Epithelial cell of proximal tubule (primary cell): Measurements from ENCODE around the gene MPZL1. TPM values are rescaled to one million over a fixed set of nuclear protein-coding genes. Genes with fewer than 3 reads are reported as not detected.

Experiments used
- DNase-seq: peaks from one replicate; pipeline ENCODE4 v3.0.0-alpha.2; 2011; ENCODE audit warnings: low read depth
- H3K4me3 ChIP-seq: 2 replicates; pipeline ENCODE4 v1.5.1; 2011; ENCODE audit warnings: low read depth, mild to moderate bottlenecking, low read length
- total RNA-seq: library from RNA; depleted of rRNA; stranded (reverse); fragments of >200 nt; gene quantifications from 2 replicates; pipeline ENCODE4 v1.2.3, GENCODE V29; 2015
- TF ChIP-seq, protein P1 (sequence below): conservative IDR thresholded peaks from 2 replicates; pipeline ENCODE4 v1.5.1; 2012; ENCODE audit warnings: low read depth, mild to moderate bottlenecking, low read length

MPZL1 gene
- total RNA-seq, 1 donor from 2014 or later, result 43.0 TPM

DNA sequence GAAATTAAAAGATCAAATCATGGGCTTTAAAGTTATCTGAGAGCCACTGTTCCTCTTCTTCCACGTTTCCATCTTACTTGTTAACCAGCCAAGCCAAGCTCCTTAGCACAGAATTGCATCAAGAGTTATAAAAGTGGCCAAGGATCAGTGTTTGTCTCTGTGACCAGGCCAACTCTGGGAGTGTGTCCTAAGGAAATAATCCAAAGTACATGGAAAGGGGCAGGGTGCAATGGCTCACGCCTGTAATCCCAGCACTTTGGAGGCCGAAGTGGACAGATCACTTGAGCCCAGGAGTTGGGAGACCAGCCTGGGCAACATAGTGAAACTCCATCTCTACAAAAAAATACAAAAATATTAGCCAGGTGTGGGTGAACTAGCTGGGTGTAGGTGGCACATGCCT is 10.0 kb upstream of the MPZL1 start:
- no peak for DNase-seq
- TF ChIP-seq, protein P1, sequence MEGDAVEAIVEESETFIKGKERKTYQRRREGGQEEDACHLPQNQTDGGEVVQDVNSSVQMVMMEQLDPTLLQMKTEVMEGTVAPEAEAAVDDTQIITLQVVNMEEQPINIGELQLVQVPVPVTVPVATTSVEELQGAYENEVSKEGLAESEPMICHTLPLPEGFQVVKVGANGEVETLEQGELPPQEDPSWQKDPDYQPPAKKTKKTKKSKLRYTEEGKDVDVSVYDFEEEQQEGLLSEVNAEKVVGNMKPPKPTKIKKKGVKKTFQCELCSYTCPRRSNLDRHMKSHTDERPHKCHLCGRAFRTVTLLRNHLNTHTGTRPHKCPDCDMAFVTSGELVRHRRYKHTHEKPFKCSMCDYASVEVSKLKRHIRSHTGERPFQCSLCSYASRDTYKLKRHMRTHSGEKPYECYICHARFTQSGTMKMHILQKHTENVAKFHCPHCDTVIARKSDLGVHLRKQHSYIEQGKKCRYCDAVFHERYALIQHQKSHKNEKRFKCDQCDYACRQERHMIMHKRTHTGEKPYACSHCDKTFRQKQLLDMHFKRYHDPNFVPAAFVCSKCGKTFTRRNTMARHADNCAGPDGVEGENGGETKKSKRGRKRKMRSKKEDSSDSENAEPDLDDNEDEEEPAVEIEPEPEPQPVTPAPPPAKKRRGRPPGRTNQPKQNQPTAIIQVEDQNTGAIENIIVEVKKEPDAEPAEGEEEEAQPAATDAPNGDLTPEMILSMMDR, result no peak
- H3K4me3 ChIP-seq, result no peak overlapping the region

DNA sequence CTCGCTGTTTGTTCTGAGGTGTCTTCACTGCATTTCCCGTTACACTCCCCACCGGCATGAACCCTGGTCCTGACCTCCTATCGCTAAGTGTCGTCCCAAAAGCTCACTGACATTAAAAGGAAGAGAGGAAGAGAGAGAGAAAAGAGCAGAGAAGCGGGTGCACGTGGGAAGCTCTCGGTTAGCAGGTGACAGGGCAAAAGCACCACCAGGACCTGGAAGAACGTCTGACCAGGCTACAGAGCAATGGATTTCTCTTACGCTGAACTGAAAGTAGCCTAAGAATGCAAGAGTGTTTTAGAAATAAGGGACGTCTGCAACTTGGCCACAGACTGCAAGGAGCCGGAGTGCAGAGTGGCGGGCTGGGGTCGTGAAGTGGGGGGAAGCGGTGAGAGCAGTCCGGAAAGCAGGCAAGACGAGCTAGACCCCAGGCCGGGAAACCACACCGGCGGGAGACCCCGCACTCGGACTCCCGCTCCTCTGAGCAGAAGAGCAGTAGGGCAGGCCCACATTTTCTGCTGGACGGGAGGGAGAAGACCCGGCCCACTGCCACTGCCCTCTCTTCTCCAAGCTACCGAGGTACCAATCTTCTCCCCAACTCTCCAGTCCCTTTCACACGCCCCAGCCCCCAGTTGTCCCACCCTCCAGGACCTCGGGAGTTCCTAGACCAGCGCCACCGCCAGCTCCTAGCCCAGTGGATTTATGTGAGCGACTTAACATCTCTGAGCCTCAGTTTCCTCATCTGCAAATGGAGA is 8.3 kb upstream of the MPZL1 start:
- peak overlapping the region; percentile 89 for H3K4me3 ChIP-seq
- DNase-seq, result no peak
- TF ChIP-seq, protein P1, result no peak

- TF ChIP-seq, protein P1, result no peak
- no peak for DNase-seq
- H3K4me3 ChIP-seq, result peak overlapping the region; percentile 89
Measured at GRCh38 chr1:167714098-167714438, 7.7 kb upstream of the MPZL1 start.

- peak; percentile 56 for DNase-seq
- TF ChIP-seq, protein P1, result no peak
- H3K4me3 ChIP-seq, result peak overlapping the region; percentile 89
Measured at GRCh38 chr1:167714439-167715156, 7.2 kb upstream of the MPZL1 start.

DNA sequence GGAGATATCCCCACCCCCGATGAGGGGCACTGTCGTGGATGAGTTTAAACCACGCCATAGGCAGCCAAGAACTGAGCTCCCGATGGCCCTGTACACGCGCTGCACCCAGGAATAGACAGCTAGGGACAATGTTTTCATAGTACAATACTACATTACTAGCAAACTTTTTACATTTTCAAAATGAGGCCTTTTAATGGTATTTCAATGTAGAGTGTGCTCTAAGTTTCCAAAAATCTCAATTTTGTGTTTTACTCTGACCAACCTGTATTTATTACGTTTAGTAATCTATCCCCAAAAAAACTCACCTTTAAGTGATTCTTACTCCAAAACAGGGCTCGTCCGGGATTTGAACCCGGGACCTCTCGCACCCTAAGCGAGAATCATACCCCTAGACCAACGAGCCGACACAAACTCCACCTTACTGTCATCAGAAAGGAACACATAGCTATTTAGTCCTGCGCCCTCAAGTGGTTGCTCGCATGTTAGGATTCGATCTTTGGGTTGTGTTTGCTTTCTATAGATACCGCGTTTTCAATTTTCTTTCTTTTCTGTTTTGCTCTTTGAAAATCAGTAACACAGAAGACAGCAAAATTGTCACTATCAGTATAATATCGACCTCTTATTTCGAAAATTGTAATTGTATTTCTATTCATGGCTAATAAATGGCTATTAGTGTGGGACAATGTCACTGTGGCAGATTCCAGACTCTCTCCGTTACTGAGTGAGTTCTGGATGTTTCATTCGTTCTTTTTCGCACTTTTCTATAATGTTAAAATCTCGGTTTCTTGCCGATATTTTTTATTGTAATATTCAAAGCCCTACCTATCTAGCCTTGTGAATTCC is 6.4 kb upstream of the MPZL1 start:
- DNase-seq, result peak; percentile 56
- TF ChIP-seq, protein P1, result peak; percentile 93
- peak overlapping the region; percentile 89 for H3K4me3 ChIP-seq

- H3K4me3 ChIP-seq, result peak overlapping the region; percentile 89
- no peak for DNase-seq
- TF ChIP-seq, protein P1, result no peak
Measured at GRCh38 chr1:167716000-167716271, 5.8 kb upstream of the MPZL1 start.
